K562 (cell line): ENCODE data around the gene IFITM2.

Experiments used
- L3MBTL2 ChIP-seq: fragments of 450-650 bp; IDR thresholded peaks from 2 replicates; pipeline ENCODE4 v1.6.1; 2016; ENCODE audit warnings: mild to moderate bottlenecking, moderate library complexity
- LEF1 ChIP-seq: fragments of 450-650 bp; IDR thresholded peaks from 2 replicates; pipeline ENCODE4 v1.6.1; 2016; ENCODE audit warnings: mild to moderate bottlenecking
- POLR2A ChIP-seq: fragments of 450-650 bp; conservative IDR thresholded peaks from 2 replicates; pipeline ENCODE4 v1.6.1; 2016
- TAL1 ChIP-seq: fragments of 450-650 bp; IDR thresholded peaks from 2 replicates; pipeline ENCODE4 v1.6.1; 2016; ENCODE audit warnings: mild to moderate bottlenecking
- ZC3H11A ChIP-seq: IDR thresholded peaks from 2 replicates; pipeline ENCODE4 v1.6.1; 2012; ENCODE audit warnings: low read depth, low read length, improper control_type of control experiment
- ZFX ChIP-seq: sonication (generic); formaldehyde crosslinking; IDR thresholded peaks from 2 replicates; pipeline ENCODE4 v1.8.0; 2022; ENCODE audit warnings: mild to moderate bottlenecking, missing genetic modification reagents, moderate library complexity
- ZNF253 ChIP-seq: fragments of 250-450 bp; sonication (Bioruptor Pico); conservative IDR thresholded peaks from 2 replicates; pipeline ENCODE4 v1.6.1; 2021; ENCODE audit warnings: mild to moderate bottlenecking
- ZNF263 ChIP-seq: sonication (generic); formaldehyde crosslinking; IDR thresholded peaks from 2 replicates; pipeline ENCODE4 v1.8.0; 2022; ENCODE audit warnings: mild to moderate bottlenecking, missing genetic modification reagents, borderline replicate concordance
- TF ChIP-seq, protein P1 (sequence below), 3 experiments: IDR thresholded peaks in 2 of 3; conservative IDR thresholded peaks in 1 of 3; 2 replicates each; pipeline ENCODE4 v1.5.1; 2011 to 2012; ENCODE audit warnings: low read length in 3 of 3, mild to moderate bottlenecking in 3 of 3, control low read depth in 2 of 3, improper control_type of control experiment in 1 of 3, inconsistent platforms in 1 of 3, low read depth in 1 of 3, mixed read lengths in 1 of 3, moderate library complexity in 1 of 3; ENCODE audit not compliant: insufficient read depth in 2 of 3
- TF ChIP-seq, protein P2 (sequence below): fragments of 450-650 bp; IDR thresholded peaks from 2 replicates; pipeline ENCODE4 v1.6.1; 2016

DNA sequence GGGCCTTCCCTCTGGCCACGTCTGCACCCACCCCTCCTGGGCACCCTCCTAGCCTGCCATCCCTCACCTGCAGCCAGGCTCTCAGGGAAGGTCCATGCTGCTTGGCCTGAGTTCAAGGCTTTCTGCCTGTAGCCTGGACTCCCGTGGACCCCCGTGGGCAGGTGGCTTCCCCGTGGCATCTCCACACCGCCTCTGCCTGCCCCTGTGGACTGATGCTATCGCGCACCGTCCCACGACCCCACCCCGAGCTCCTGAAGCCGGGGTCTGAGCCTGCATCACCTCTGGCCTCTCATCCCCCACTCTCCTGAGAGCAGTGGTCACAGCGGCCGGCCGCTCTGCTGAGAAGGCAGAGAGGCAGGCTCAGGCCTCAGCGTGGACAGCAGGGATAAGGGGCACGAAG lies 12.8 kb upstream of the IFITM2 start:
- TF ChIP-seq LEF1 (no peak), L3MBTL2 (no peak), ZNF253 (CRISPR knock-in tag) (no peak), ZFX (CRISPR knock-in tag) (no peak), ZC3H11A (no peak), POLR2A (no peak), TAL1 (no peak), ZNF263 (CRISPR knock-in tag) (no peak)
- TF ChIP-seq, protein P1, sequence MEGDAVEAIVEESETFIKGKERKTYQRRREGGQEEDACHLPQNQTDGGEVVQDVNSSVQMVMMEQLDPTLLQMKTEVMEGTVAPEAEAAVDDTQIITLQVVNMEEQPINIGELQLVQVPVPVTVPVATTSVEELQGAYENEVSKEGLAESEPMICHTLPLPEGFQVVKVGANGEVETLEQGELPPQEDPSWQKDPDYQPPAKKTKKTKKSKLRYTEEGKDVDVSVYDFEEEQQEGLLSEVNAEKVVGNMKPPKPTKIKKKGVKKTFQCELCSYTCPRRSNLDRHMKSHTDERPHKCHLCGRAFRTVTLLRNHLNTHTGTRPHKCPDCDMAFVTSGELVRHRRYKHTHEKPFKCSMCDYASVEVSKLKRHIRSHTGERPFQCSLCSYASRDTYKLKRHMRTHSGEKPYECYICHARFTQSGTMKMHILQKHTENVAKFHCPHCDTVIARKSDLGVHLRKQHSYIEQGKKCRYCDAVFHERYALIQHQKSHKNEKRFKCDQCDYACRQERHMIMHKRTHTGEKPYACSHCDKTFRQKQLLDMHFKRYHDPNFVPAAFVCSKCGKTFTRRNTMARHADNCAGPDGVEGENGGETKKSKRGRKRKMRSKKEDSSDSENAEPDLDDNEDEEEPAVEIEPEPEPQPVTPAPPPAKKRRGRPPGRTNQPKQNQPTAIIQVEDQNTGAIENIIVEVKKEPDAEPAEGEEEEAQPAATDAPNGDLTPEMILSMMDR (IDR thresholded peaks at IDR 0.05 in 2 of 3, conservative IDR thresholded peaks at IDR 0.05 in 1 of 3; ENCODE audit: insufficient read depth in 2 of 3, low read depth in 1 of 3, low read length in 3 of 3) = no peak
- TF ChIP-seq, protein P2, sequence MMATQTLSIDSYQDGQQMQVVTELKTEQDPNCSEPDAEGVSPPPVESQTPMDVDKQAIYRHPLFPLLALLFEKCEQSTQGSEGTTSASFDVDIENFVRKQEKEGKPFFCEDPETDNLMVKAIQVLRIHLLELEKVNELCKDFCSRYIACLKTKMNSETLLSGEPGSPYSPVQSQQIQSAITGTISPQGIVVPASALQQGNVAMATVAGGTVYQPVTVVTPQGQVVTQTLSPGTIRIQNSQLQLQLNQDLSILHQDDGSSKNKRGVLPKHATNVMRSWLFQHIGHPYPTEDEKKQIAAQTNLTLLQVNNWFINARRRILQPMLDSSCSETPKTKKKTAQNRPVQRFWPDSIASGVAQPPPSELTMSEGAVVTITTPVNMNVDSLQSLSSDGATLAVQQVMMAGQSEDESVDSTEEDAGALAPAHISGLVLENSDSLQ = no peak
